GM23338 (cell line): ENCODE data around the gene PIWIL4. TPM values are rescaled to one million over a fixed set of nuclear protein-coding genes. Genes with fewer than 3 reads are reported as not detected.

Experiments
- ATAC-seq: fragments of 200-7000 bp; cut with Tn5 transposase; 3 replicates; pipeline ENCODE4 v1.9.1; 2020
- DNase-seq: peaks from one replicate; pipeline ENCODE4 v3.0.0-alpha.2; 2015; ENCODE audit warnings: low spot score
- H2AFZ ChIP-seq: fragments of 200-600 bp; sonication (generic); 2 replicates; pipeline ENCODE4 v1.8.0; 2016; ENCODE audit warnings: antibody characterized with exemption, mild to moderate bottlenecking, moderate library complexity
- H3F3A ChIP-seq: fragments of 200-600 bp; sonication (generic); replicated peaks from 2 replicates; pipeline ENCODE4 v1.8.0; 2017; ENCODE audit warnings: antibody characterized with exemption, mixed run types, low read depth
- H3K27ac ChIP-seq: fragments of 200-600 bp; sonication (generic); 2 replicates; pipeline ENCODE4 v1.6.1; 2016; ENCODE audit warnings: low read depth
- H3K27me3 ChIP-seq: fragments of 200-600 bp; sonication (generic); 2 replicates; pipeline ENCODE4 v1.8.0; 2016; ENCODE audit warnings: mild to moderate bottlenecking, mixed run types, moderate library complexity; ENCODE audit not compliant: insufficient read depth
- H3K36me3 ChIP-seq: fragments of 200-600 bp; sonication (generic); 2 replicates; pipeline ENCODE4 v1.8.0; 2016; ENCODE audit warnings: mild to moderate bottlenecking; ENCODE audit not compliant: insufficient read depth
- H3K4me1 ChIP-seq: fragments of 200-600 bp; sonication (generic); 2 replicates; pipeline ENCODE4 v1.8.0; 2016; ENCODE audit warnings: mild to moderate bottlenecking, moderate library complexity; ENCODE audit not compliant: insufficient read depth
- H3K4me2 ChIP-seq: fragments of 200-600 bp; sonication (generic); 2 replicates; pipeline ENCODE4 v1.7.1; 2017; ENCODE audit warnings: mixed run types
- H3K4me3 ChIP-seq: fragments of 200-600 bp; sonication (generic); 2 replicates; pipeline ENCODE4 v1.6.1; 2016; ENCODE audit warnings: mixed run types
- H3K79me2 ChIP-seq: fragments of 200-600 bp; sonication (generic); replicated peaks from 2 replicates; pipeline ENCODE4 v1.8.0; 2017; ENCODE audit warnings: mild to moderate bottlenecking; ENCODE audit not compliant: insufficient read depth
- H3K9me2 ChIP-seq: fragments of 200-600 bp; sonication (generic); 2 replicates; pipeline ENCODE4 v1.8.0; 2017; ENCODE audit not compliant: insufficient read depth
- H4K20me1 ChIP-seq: fragments of 200-600 bp; sonication (generic); replicated peaks from 2 replicates; pipeline ENCODE4 v1.8.0; 2017; ENCODE audit warnings: mild to moderate bottlenecking; ENCODE audit not compliant: insufficient read depth
- H3K27ac Mint-ChIP-seq: 2 replicates; pipeline ENCODE4 v1.8.0; 2020; ENCODE audit warnings: inconsistent platforms, mild to moderate bottlenecking, moderate library complexity, mixed read lengths
- H3K27me3 Mint-ChIP-seq: 3 replicates; pipeline ENCODE4 v1.8.0; 2022; ENCODE audit warnings: low read depth, mild to moderate bottlenecking, moderate library complexity, mixed read lengths, inconsistent platforms; ENCODE audit not compliant: insufficient read depth, poor library complexity
- H3K36me3 Mint-ChIP-seq: 3 replicates; pipeline ENCODE4 v1.8.0; 2021; ENCODE audit warnings: low read depth, mild to moderate bottlenecking, inconsistent platforms, moderate library complexity, mixed read lengths
- H3K4me1 Mint-ChIP-seq: 3 replicates; pipeline ENCODE4 v1.8.0; 2020; ENCODE audit warnings: mild to moderate bottlenecking, inconsistent platforms, mixed read lengths
- H3K4me3 Mint-ChIP-seq: 3 replicates; pipeline ENCODE4 v1.8.0; 2021; ENCODE audit warnings: moderate library complexity, mild to moderate bottlenecking, inconsistent platforms, mixed read lengths
- H3K9me3 Mint-ChIP-seq: 3 replicates; pipeline ENCODE4 v1.8.0; 2020; ENCODE audit warnings: moderate library complexity, mild to moderate bottlenecking, inconsistent platforms, mixed read lengths
- CREB1 ChIP-seq: fragments of 250-450 bp; sonication (Bioruptor Pico); IDR thresholded peaks from 2 replicates; pipeline ENCODE4 v1.5.0; 2020; ENCODE audit warnings: low read depth, mild to moderate bottlenecking, moderate library complexity
- ETS1 ChIP-seq: IDR thresholded peaks from 2 replicates; pipeline ENCODE4 v1.6.1; 2016; ENCODE audit warnings: antibody characterized with exemption
- EZH2 ChIP-seq: fragments of 200-600 bp; sonication (generic); IDR thresholded peaks from one replicate; pipeline ENCODE4 v1.8.0; 2017; ENCODE audit warnings: antibody characterized with exemption, mild to moderate bottlenecking, low read depth; ENCODE audit not compliant: unreplicated experiment
- EZH2phosphoT487 ChIP-seq: fragments of 200-600 bp; sonication (generic); IDR thresholded peaks from one replicate; pipeline ENCODE4 v1.8.1; 2018; ENCODE audit warnings: antibody characterized with exemption; ENCODE audit not compliant: unreplicated experiment
- NANOG ChIP-seq: IDR thresholded peaks from 2 replicates; pipeline ENCODE4 v1.6.1; 2016; ENCODE audit warnings: antibody characterized with exemption, borderline replicate concordance
- STAT1 ChIP-seq: IDR thresholded peaks from one replicate; pipeline ENCODE4 v1.6.1; 2016; ENCODE audit warnings: antibody characterized with exemption; ENCODE audit not compliant: unreplicated experiment
- ZNF114 ChIP-seq: fragments of 250-450 bp; sonication (Bioruptor Pico); IDR thresholded peaks from 2 replicates; pipeline ENCODE4 v1.5.0; 2020; ENCODE audit warnings: mild to moderate bottlenecking, moderate library complexity
- ZNF331 ChIP-seq: fragments of 250-450 bp; sonication (Bioruptor Pico); IDR thresholded peaks from 2 replicates; pipeline ENCODE4 v1.5.0; 2020; ENCODE audit warnings: low read depth, mild to moderate bottlenecking, moderate library complexity
- ZNF462 ChIP-seq: fragments of 250-450 bp; sonication (Bioruptor Pico); IDR thresholded peaks from 2 replicates; pipeline ENCODE4 v1.5.0; 2020; ENCODE audit warnings: mild to moderate bottlenecking, moderate library complexity
- polyA plus RNA-seq: library from polyadenylated mRNA; unstranded; fragments of >200 nt; fragmentation: Nextera tagmentation; extraction: Ambion mirVana; gene quantifications from 2 replicates; pipeline ENCODE4 v1.2.1, GENCODE V29; 2016
- total RNA-seq: library from RNA; depleted of rRNA; stranded (reverse); fragments of >200 nt; shearing (Covaris generic); gene quantifications from 2 replicates; pipeline ENCODE4 v1.2.3, GENCODE V29; 2014
- TF ChIP-seq, protein P1 (sequence below): IDR thresholded peaks from one replicate; pipeline ENCODE4 v1.6.1; 2018; ENCODE audit warnings: antibody characterized with exemption; ENCODE audit not compliant: unreplicated experiment

PIWIL4 gene
- total and polyA plus RNA-seq, 2 experiments from 2014 or later = 0.23 to 0.66 TPM

GRCh38 chr11:94590352-94591041, 23.3 kb downstream of the PIWIL4 start (continued):
- TF ChIP-seq STAT1 (no peak), ZNF331 (CRISPR knock-in tag) (no peak), NANOG (no peak), ETS1 (no peak)
- TF ChIP-seq, protein P1, sequence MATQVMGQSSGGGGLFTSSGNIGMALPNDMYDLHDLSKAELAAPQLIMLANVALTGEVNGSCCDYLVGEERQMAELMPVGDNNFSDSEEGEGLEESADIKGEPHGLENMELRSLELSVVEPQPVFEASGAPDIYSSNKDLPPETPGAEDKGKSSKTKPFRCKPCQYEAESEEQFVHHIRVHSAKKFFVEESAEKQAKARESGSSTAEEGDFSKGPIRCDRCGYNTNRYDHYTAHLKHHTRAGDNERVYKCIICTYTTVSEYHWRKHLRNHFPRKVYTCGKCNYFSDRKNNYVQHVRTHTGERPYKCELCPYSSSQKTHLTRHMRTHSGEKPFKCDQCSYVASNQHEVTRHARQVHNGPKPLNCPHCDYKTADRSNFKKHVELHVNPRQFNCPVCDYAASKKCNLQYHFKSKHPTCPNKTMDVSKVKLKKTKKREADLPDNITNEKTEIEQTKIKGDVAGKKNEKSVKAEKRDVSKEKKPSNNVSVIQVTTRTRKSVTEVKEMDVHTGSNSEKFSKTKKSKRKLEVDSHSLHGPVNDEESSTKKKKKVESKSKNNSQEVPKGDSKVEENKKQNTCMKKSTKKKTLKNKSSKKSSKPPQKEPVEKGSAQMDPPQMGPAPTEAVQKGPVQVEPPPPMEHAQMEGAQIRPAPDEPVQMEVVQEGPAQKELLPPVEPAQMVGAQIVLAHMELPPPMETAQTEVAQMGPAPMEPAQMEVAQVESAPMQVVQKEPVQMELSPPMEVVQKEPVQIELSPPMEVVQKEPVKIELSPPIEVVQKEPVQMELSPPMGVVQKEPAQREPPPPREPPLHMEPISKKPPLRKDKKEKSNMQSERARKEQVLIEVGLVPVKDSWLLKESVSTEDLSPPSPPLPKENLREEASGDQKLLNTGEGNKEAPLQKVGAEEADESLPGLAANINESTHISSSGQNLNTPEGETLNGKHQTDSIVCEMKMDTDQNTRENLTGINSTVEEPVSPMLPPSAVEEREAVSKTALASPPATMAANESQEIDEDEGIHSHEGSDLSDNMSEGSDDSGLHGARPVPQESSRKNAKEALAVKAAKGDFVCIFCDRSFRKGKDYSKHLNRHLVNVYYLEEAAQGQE = no peak

DNA sequence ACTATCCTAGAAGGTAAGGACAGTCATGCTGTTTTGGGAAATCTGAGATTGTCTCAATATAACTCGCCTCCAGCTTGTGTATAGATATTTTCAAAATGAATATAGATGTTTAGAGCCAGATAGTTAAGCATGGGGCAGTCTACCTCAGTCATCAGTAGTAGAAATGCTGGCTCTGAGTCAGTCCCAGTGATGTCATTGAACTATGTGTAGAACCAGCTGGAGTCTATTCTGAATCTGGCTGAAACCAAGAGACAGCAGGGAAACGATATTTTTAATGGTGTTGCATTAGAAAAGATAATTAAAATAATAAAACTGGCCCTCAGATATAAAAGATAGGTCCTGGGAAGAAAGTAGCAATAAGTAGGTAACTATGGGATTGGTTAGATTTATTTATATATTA, 25.9 kb downstream of the PIWIL4 start:
- no peak for TF ChIP-seq ZNF462 (CRISPR knock-in tag)
- TF ChIP-seq EZH2 = no peak
- TF ChIP-seq, protein P1 = no peak
- TF ChIP-seq CREB1 (CRISPR knock-in tag) = no peak
- no peak for TF ChIP-seq ZNF114
- TF ChIP-seq ZNF331 (CRISPR knock-in tag) = no peak
- TF ChIP-seq EZH2phosphoT487 = no peak
- Histone ChIP-seq H3K9me2 (no peaks in the 10 kb centered on the region), H4K20me1 (no peaks in the 10 kb centered on the region), H3K79me2 (no peaks in the 10 kb centered on the region), H3K27me3 (no peaks in the 10 kb centered on the region), H3K36me3 (no peaks in the 10 kb centered on the region), H2AFZ (no peak overlapping the region), H3K4me2 (no peak overlapping the region), H3K27ac (no peak overlapping the region), H3K4me3 (no peak overlapping the region), H3K4me1 (no peaks in the 10 kb centered on the region), H3F3A (no peaks in the 10 kb centered on the region)
- no peak for DNase-seq
- no peak for ATAC-seq
- Mint-ChIP-seq H3K9me3 (no peaks in the 10 kb centered on the region), H3K27me3 (peaks cover 2% of the 10 kb centered on the region), H3K4me1 (no peaks in the 10 kb centered on the region), H3K36me3 (no peaks in the 10 kb centered on the region), H3K4me3 (no peak overlapping the region), H3K27ac (no peak overlapping the region)
